ENCODE data around the gene MTA3.
"Not testable (repeated sequence)": the region's sequence is repeated elsewhere in the genome, so short reads cannot be mapped to it uniquely, and the experiment has no call there.

Gene MTA3

GRCh38 chr2:42618972-42619371 is 50.5 kb downstream of the MTA3 start:
- Mint-ChIP-seq H3K4me3 (no peak overlapping the region), H3K9me3 (peaks cover 36% of the 10 kb centered on the region), H3K27ac (no peak overlapping the region), H3K27me3 (ENCODE audit: low read depth, poor library complexity) (no peaks in the 10 kb centered on the region), H3K4me1 (no peaks in the 10 kb centered on the region), H3K36me3 (ENCODE audit: low read depth) (peaks cover 95% of the 10 kb centered on the region)
- DNase-seq: no peak
- no peak for TF ChIP-seq CTCF (IDR thresholded peaks at IDR 0.05)

- not testable (repeated sequence) for H3K27ac Mint-ChIP-seq
Observed at GRCh38 chr2:42621626-42622025, 53.2 kb downstream of the MTA3 start.

GRCh38 chr2:42622943-42623676 is 54.7 kb downstream of the MTA3 start:
- Mint-ChIP-seq H3K4me3 (no peak overlapping the region), H3K27me3 (ENCODE audit: low read depth, poor library complexity) (no peaks in the 10 kb centered on the region), H3K36me3 (ENCODE audit: low read depth) (peaks cover 82% of the 10 kb centered on the region), H3K9me3 (peaks cover 36% of the 10 kb centered on the region), H3K27ac (no peak overlapping the region), H3K4me1 (no peaks in the 10 kb centered on the region)
- no peak for TF ChIP-seq CTCF (IDR thresholded peaks at IDR 0.05)
- no peak for DNase-seq

More at GRCh38 chr2:42621626-42622025, 53.2 kb downstream of the MTA3 start:
- Mint-ChIP-seq H3K9me3 (peaks cover 36% of the 10 kb centered on the region), H3K36me3 (ENCODE audit: low read depth) (peaks cover 89% of the 10 kb centered on the region)
- not testable (repeated sequence) for H3K4me3 Mint-ChIP-seq; H3K4me1 Mint-ChIP-seq; H3K27me3 Mint-ChIP-seq (ENCODE audit: low read depth, poor library complexity); DNase-seq

GRCh38 chr2:42624047-42624446 is 55.6 kb downstream of the MTA3 start:
- Mint-ChIP-seq H3K27ac (no peak overlapping the region), H3K4me1 (no peaks in the 10 kb centered on the region), H3K36me3 (ENCODE audit: low read depth) (peaks cover 80% of the 10 kb centered on the region), H3K9me3 (peaks cover 33% of the 10 kb centered on the region), H3K4me3 (no peak overlapping the region), H3K27me3 (ENCODE audit: low read depth, poor library complexity) (no peaks in the 10 kb centered on the region)
- no peak for TF ChIP-seq CTCF (IDR thresholded peaks at IDR 0.05)
- DNase-seq: no peak

GRCh38 chr2:42628024-42628423 is 59.6 kb downstream of the MTA3 start:
- not testable (repeated sequence) for H3K9me3 Mint-ChIP-seq; DNase-seq; H3K4me1 Mint-ChIP-seq; H3K4me3 Mint-ChIP-seq; H3K27ac Mint-ChIP-seq; H3K27me3 Mint-ChIP-seq (ENCODE audit: low read depth, poor library complexity)
- peaks cover 74% of the 10 kb centered on the region for H3K36me3 Mint-ChIP-seq (ENCODE audit: low read depth)

- no peak for TF ChIP-seq CTCF (IDR thresholded peaks at IDR 0.05)
- H3K4me3 Mint-ChIP-seq: no peak overlapping the region
- H3K36me3 Mint-ChIP-seq (ENCODE audit: low read depth): peaks cover 45% of the 10 kb centered on the region
Observed at GRCh38 chr2:42636934-42637333, 68.5 kb downstream of the MTA3 start.

More at GRCh38 chr2:42636934-42637333, 68.5 kb downstream of the MTA3 start:
- Mint-ChIP-seq H3K4me1 (peaks cover 14% of the 10 kb centered on the region), H3K27me3 (ENCODE audit: low read depth, poor library complexity) (no peaks in the 10 kb centered on the region), H3K27ac (no peak overlapping the region), H3K9me3 (no peaks in the 10 kb centered on the region)
- DNase-seq: no peak

All from nephron progenitor cell (in vitro differentiated cells).